ENCODE data around the gene TNIP1. TPM values are rescaled to one million over a fixed set of nuclear protein-coding genes. Genes with fewer than 3 reads are reported as not detected.

Gene TNIP1
- total RNA-seq, 1 donor from 2014 or later = 54.6 TPM

DNA sequence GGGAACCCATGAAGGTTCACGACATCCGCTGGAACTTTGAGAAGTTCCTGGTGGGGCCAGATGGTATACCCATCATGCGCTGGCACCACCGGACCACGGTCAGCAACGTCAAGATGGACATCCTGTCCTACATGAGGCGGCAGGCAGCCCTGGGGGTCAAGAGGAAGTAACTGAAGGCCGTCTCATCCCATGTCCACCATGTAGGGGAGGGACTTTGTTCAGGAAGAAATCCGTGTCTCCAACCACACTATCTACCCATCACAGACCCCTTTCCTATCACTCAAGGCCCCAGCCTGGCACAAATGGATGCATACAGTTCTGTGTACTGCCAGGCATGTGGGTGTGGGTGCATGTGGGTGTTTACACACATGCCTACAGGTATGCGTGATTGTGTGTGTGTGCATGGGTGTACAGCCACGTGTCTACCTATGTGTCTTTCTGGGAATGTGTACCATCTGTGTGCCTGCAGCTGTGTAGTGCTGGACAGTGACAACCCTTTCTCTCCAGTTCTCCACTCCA, 52.8 kb downstream of the TNIP1 start:
- H3K9me3 ChIP-seq = no peaks in the 10 kb centered on the region
- H3K4me3 ChIP-seq = no peak overlapping the region
- peak overlapping the region in 1 of 2 donors; percentile 91 for H3K27ac ChIP-seq
- intact Hi-C loops (cut with DNase I) = no loop called here
- peaks cover 52 to 62% of the 10 kb centered on the region in 2 donors for H3K36me3 ChIP-seq
- DNase-seq (ENCODE audit: low spot score in 2 of 2) = no peak
- TF ChIP-seq, protein P1, sequence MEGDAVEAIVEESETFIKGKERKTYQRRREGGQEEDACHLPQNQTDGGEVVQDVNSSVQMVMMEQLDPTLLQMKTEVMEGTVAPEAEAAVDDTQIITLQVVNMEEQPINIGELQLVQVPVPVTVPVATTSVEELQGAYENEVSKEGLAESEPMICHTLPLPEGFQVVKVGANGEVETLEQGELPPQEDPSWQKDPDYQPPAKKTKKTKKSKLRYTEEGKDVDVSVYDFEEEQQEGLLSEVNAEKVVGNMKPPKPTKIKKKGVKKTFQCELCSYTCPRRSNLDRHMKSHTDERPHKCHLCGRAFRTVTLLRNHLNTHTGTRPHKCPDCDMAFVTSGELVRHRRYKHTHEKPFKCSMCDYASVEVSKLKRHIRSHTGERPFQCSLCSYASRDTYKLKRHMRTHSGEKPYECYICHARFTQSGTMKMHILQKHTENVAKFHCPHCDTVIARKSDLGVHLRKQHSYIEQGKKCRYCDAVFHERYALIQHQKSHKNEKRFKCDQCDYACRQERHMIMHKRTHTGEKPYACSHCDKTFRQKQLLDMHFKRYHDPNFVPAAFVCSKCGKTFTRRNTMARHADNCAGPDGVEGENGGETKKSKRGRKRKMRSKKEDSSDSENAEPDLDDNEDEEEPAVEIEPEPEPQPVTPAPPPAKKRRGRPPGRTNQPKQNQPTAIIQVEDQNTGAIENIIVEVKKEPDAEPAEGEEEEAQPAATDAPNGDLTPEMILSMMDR (IDR thresholded peaks at IDR 0.05) = no peak
- no peaks in the 10 kb centered on the region for H3K27me3 ChIP-seq
- H3K4me1 ChIP-seq = peaks cover 22 to 26% of the 10 kb centered on the region in 2 donors

DNA sequence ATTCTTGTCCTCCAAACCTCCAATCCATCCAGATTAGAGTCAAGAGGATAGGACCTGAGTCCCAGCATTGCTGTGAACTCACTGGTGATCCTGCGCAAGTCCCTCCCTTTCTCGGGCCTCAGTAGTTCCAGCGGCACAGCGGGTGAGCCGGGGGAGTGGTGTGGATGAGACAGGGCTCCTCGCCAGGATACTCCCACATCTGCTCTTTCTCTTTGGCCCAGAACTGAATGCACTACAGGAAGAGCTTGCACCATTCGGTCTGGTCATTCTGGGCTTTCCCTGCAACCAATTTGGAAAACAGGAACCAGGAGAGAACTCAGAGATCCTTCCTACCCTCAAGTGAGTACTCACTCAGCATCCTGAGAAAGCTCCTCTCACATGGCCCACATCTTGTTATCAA, 54.2 kb downstream of the TNIP1 start:
- DNase-seq (ENCODE audit: low spot score in 2 of 2) = no peak
- peaks cover 51 to 52% of the 10 kb centered on the region in 2 donors for H3K36me3 ChIP-seq

GRCh38 chr5:151026088-151026487, 54.7 kb downstream of the TNIP1 start:
- Histone ChIP-seq H3K4me1 (peaks cover 26 to 41% of the 10 kb centered on the region in 2 donors), H3K36me3 (peaks cover 50 to 52% of the 10 kb centered on the region in 2 donors), H3K9me3 (no peaks in the 10 kb centered on the region), H3K27ac (peak overlapping the region; percentile 91 to 93), H3K4me3 (peak overlapping the region in 1 of 2 donors; percentile 16), H3K27me3 (no peaks in the 10 kb centered on the region)
- intact Hi-C loops (cut with DNase I) = no loop called here
- TF ChIP-seq, protein P1 (IDR thresholded peaks at IDR 0.05) = no peak
- no peak for DNase-seq (ENCODE audit: low spot score in 2 of 2)

More for the DNA sequence above, 54.2 kb downstream of the TNIP1 start:
- Histone ChIP-seq H3K4me3 (no peak overlapping the region), H3K9me3 (no peaks in the 10 kb centered on the region), H3K27me3 (no peaks in the 10 kb centered on the region), H3K4me1 (peaks cover 26 to 38% of the 10 kb centered on the region in 2 donors), H3K27ac (peak overlapping the region; percentile 91 to 93)
- TF ChIP-seq, protein P1 (IDR thresholded peaks at IDR 0.05) = no peak
- intact Hi-C loops (cut with DNase I) = no loop called here

GRCh38 chr5:151025250-151025606, 55.6 kb downstream of the TNIP1 start:
- no peaks in the 10 kb centered on the region for H3K9me3 ChIP-seq
- TF ChIP-seq, protein P1 (IDR thresholded peaks at IDR 0.05) = no peak
- peaks cover 26 to 41% of the 10 kb centered on the region in 2 donors for H3K4me1 ChIP-seq
- intact Hi-C loops (cut with DNase I) = no loop called here
- peak overlapping the region in 1 of 2 donors; percentile 87 for H3K4me3 ChIP-seq
- peak overlapping the region; percentile 91 to 93 for H3K27ac ChIP-seq
- peaks cover 46 to 48% of the 10 kb centered on the region in 2 donors for H3K36me3 ChIP-seq
- no peaks in the 10 kb centered on the region for H3K27me3 ChIP-seq
- DNase-seq (ENCODE audit: low spot score in 2 of 2) = no peak

- DNase-seq (ENCODE audit: low spot score in 2 of 2) = no peak
- Histone ChIP-seq H3K4me1 (peaks cover 26 to 41% of the 10 kb centered on the region in 2 donors), H3K4me3 (peak overlapping the region; percentile 20 to 87), H3K36me3 (peaks cover 42% of the 10 kb centered on the region in 2 donors), H3K9me3 (no peaks in the 10 kb centered on the region), H3K27ac (peak overlapping the region; percentile 91 to 93), H3K27me3 (no peaks in the 10 kb centered on the region)
- intact Hi-C loops (cut with DNase I) = loop anchor here (5.0 kb wide), 2 partner anchors 58 to 242 kb away; partner anchors contain the start of gene TNIP1
- TF ChIP-seq, protein P1 (IDR thresholded peaks at IDR 0.05) = no peak
These were observed 56.2 kb downstream of the TNIP1 start for GRCh38 chr5:151024440-151025249.
